NCI-H1092 treated with DMSO at 0.1 percent for 48 hours (cell line): Measurements from ENCODE around the gene SNAP47.

Source experiments
- DNase-seq: peaks from one replicate; lab custom pipeline; 2025; lab: John Stamatoyannopoulos, UW

SNAP47 gene

GRCh38 chr1:227732586-227733308, 2.5 kb upstream of the SNAP47 start:
- DNase-seq = no peak

GRCh38 chr1:227733309-227733705, 1.9 kb upstream of the SNAP47 start:
- no peak for DNase-seq

GRCh38 chr1:227733751-227734545, 1.3 kb upstream of the SNAP47 start:
- no peak for DNase-seq

- DNase-seq = no peak
Measured at GRCh38 chr1:227734546-227734855, 734 bp upstream of the SNAP47 start.

GRCh38 chr1:227735539-227736285, 477 bp downstream of the SNAP47 start:
- DNase-seq = no peak

- no peak for DNase-seq
Measured at GRCh38 chr1:227736814-227737432, 1.7 kb downstream of the SNAP47 start.

GRCh38 chr1:227738820-227739219, 3.6 kb downstream of the SNAP47 start:
- DNase-seq = no peak

GRCh38 chr1:227739636-227740035, 4.4 kb downstream of the SNAP47 start:
- DNase-seq = no peak

GRCh38 chr1:227740401-227740960, 5.2 kb downstream of the SNAP47 start:
- no peak for DNase-seq

GRCh38 chr1:227741166-227741870, 6.1 kb downstream of the SNAP47 start:
- DNase-seq = no peak

GRCh38 chr1:227742738-227743715, 7.8 kb downstream of the SNAP47 start:
- DNase-seq = no peak

GRCh38 chr1:227744668-227745067, 9.4 kb downstream of the SNAP47 start:
- no peak for DNase-seq

- no peak for DNase-seq
Measured at GRCh38 chr1:227745568-227746265, 10.5 kb downstream of the SNAP47 start.

GRCh38 chr1:227746676-227747075, 11.4 kb downstream of the SNAP47 start:
- DNase-seq = no peak

- no peak for DNase-seq
Measured at GRCh38 chr1:227747382-227747781, 12.1 kb downstream of the SNAP47 start.

GRCh38 chr1:227747948-227748495, 12.8 kb downstream of the SNAP47 start:
- no peak for DNase-seq

GRCh38 chr1:227748496-227749182, 13.4 kb downstream of the SNAP47 start:
- no peak for DNase-seq

- DNase-seq = no peak
Measured at GRCh38 chr1:227749225-227749624, 14.0 kb downstream of the SNAP47 start.
